Mononuclear cell (primary cell): ENCODE measurements around the gene RAB37. TPM values are rescaled to one million over a fixed set of nuclear protein-coding genes. Genes with fewer than 3 reads are reported as not detected.

ENCODE experiments used
- H3K27me3 ChIP-seq: 2 replicates; pipeline ENCODE4 v1.6.0; 2011; ENCODE audit warnings: low read length, control low read depth; ENCODE audit not compliant: insufficient read depth
- H3K4me1 ChIP-seq: 2 replicates; pipeline ENCODE4 v1.5.1; 2011; ENCODE audit warnings: mild to moderate bottlenecking, low read length, control low read depth; ENCODE audit not compliant: insufficient read depth
- H3K4me3 ChIP-seq: 2 replicates; pipeline ENCODE4 v1.5.1; 2011; ENCODE audit warnings: mild to moderate bottlenecking, low read length, moderate library complexity
- H3K9me3 ChIP-seq: 2 replicates; pipeline ENCODE4 v1.5.1; 2011; ENCODE audit warnings: low read depth, mild to moderate bottlenecking, control low read depth, low read length
- total RNA-seq: library from RNA; depleted of rRNA; stranded (reverse); fragments of >200 nt; gene quantifications from one replicate; pipeline ENCODE4 v1.2.3, GENCODE V29; 2012

Gene RAB37
- total RNA-seq, 1 donor, result 21.8 TPM

- no peaks in the 10 kb centered on the region for H3K9me3 ChIP-seq
- no peaks in the 10 kb centered on the region for H3K27me3 ChIP-seq
- no peak overlapping the region for H3K4me3 ChIP-seq
- H3K4me1 ChIP-seq, result peaks cover 80% of the 10 kb centered on the region
Observed at GRCh38 chr17:74759243-74759801, 22.3 kb downstream of the RAB37 start.

- no peak overlapping the region for H3K4me3 ChIP-seq
- peaks cover 74% of the 10 kb centered on the region for H3K4me1 ChIP-seq
- no peaks in the 10 kb centered on the region for H3K9me3 ChIP-seq
- H3K27me3 ChIP-seq, result no peaks in the 10 kb centered on the region
Observed at GRCh38 chr17:74759941-74760340, 22.9 kb downstream of the RAB37 start.

- H3K4me3 ChIP-seq, result no peak overlapping the region
- no peaks in the 10 kb centered on the region for H3K27me3 ChIP-seq
- H3K4me1 ChIP-seq, result peaks cover 68% of the 10 kb centered on the region
- H3K9me3 ChIP-seq, result no peaks in the 10 kb centered on the region
Observed at GRCh38 chr17:74760404-74761105, 23.5 kb downstream of the RAB37 start.

- Histone ChIP-seq H3K4me3 (no peak overlapping the region), H3K27me3 (no peaks in the 10 kb centered on the region), H3K9me3 (no peaks in the 10 kb centered on the region), H3K4me1 (peaks cover 60% of the 10 kb centered on the region)
Observed at GRCh38 chr17:74761419-74761818, 24.4 kb downstream of the RAB37 start.

- no peaks in the 10 kb centered on the region for H3K27me3 ChIP-seq
- H3K9me3 ChIP-seq, result no peaks in the 10 kb centered on the region
- H3K4me1 ChIP-seq, result peaks cover 55% of the 10 kb centered on the region
- no peak overlapping the region for H3K4me3 ChIP-seq
Observed at GRCh38 chr17:74761931-74762330, 24.9 kb downstream of the RAB37 start.

GRCh38 chr17:74763565-74764387 is 26.7 kb downstream of the RAB37 start:
- Histone ChIP-seq H3K9me3 (no peaks in the 10 kb centered on the region), H3K27me3 (no peaks in the 10 kb centered on the region), H3K4me3 (no peak overlapping the region), H3K4me1 (peaks cover 37% of the 10 kb centered on the region)

GRCh38 chr17:74764751-74765286 is 27.8 kb downstream of the RAB37 start:
- no peak overlapping the region for H3K4me3 ChIP-seq
- no peaks in the 10 kb centered on the region for H3K27me3 ChIP-seq
- H3K4me1 ChIP-seq, result peaks cover 28% of the 10 kb centered on the region
- H3K9me3 ChIP-seq, result no peaks in the 10 kb centered on the region

- Histone ChIP-seq H3K4me3 (no peak overlapping the region), H3K4me1 (peaks cover 20% of the 10 kb centered on the region), H3K27me3 (no peaks in the 10 kb centered on the region), H3K9me3 (no peaks in the 10 kb centered on the region)
Observed at GRCh38 chr17:74766413-74766812, 29.4 kb downstream of the RAB37 start.

- Histone ChIP-seq H3K9me3 (no peaks in the 10 kb centered on the region), H3K27me3 (no peaks in the 10 kb centered on the region), H3K4me1 (peaks cover 14% of the 10 kb centered on the region), H3K4me3 (no peak overlapping the region)
Observed at GRCh38 chr17:74767111-74767516, 30.1 kb downstream of the RAB37 start.

GRCh38 chr17:74768069-74768762 is 31.2 kb downstream of the RAB37 start:
- no peaks in the 10 kb centered on the region for H3K27me3 ChIP-seq
- H3K9me3 ChIP-seq, result no peaks in the 10 kb centered on the region
- H3K4me1 ChIP-seq, result peaks cover 9% of the 10 kb centered on the region
- H3K4me3 ChIP-seq, result no peak overlapping the region

GRCh38 chr17:74768763-74769114 is 31.7 kb downstream of the RAB37 start:
- H3K4me1 ChIP-seq, result peaks cover 9% of the 10 kb centered on the region
- no peaks in the 10 kb centered on the region for H3K27me3 ChIP-seq
- H3K4me3 ChIP-seq, result no peak overlapping the region
- H3K9me3 ChIP-seq, result no peaks in the 10 kb centered on the region

GRCh38 chr17:74769266-74769855 is 32.3 kb downstream of the RAB37 start:
- Histone ChIP-seq H3K4me1 (peaks cover 15% of the 10 kb centered on the region), H3K9me3 (no peaks in the 10 kb centered on the region), H3K4me3 (no peak overlapping the region), H3K27me3 (no peaks in the 10 kb centered on the region)

- peaks cover 21% of the 10 kb centered on the region for H3K4me1 ChIP-seq
- H3K4me3 ChIP-seq, result no peak overlapping the region
Observed at GRCh38 chr17:74769856-74770497, 32.9 kb downstream of the RAB37 start.

More at GRCh38 chr17:74769856-74770497, 32.9 kb downstream of the RAB37 start:
- no peaks in the 10 kb centered on the region for H3K9me3 ChIP-seq
- H3K27me3 ChIP-seq, result no peaks in the 10 kb centered on the region
